H1 (cell line): Measurements from ENCODE around the gene ZNF488. TPM values are rescaled to one million over a fixed set of nuclear protein-coding genes. Genes with fewer than 3 reads are reported as not detected.

Experiments
- CTCF ChIA-PET: fragments of 300-600 bp; sonication (Branson Sonifier 250); formaldehyde crosslinking; loops from one replicate; lab custom pipeline; 2021; ENCODE audit not compliant: partially characterized antibody; lab: Charles Lee
- POLR2A ChIA-PET: fragments of 300-600 bp; sonication (Branson Sonifier 250); formaldehyde crosslinking; loops from one replicate; lab custom pipeline; 2021; ENCODE audit warnings: inconsistent platforms; ENCODE audit not compliant: partially characterized antibody; lab: Charles Lee
- DNase-seq, 2 experiments: peaks; one replicate each; pipeline versions ENCODE4 v3.0.0 to v3.0.0-alpha.2; 2010 to 2022; ENCODE audit warnings: low spot score in 2 of 2, low read depth in 1 of 2, mixed read lengths in 1 of 2
- FAIRE-seq: peaks from 2 replicates; lab custom pipeline; 2011; peaks lifted over from hg19 to GRCh38; lab: Jason Lieb, UNC
- H2AFZ ChIP-seq: 2 replicates; pipeline ENCODE4 v1.8.1; 2012; ENCODE audit warnings: low read length, inconsistent platforms
- H2AK5ac ChIP-seq: 2 replicates; pipeline ENCODE4 v1.6.1; 2013; ENCODE audit warnings: low read depth, low read length
- H2BK120ac ChIP-seq: replicated peaks from 2 replicates; pipeline ENCODE3; 2013; ENCODE audit warnings: low read depth, low read length, inconsistent platforms
- H2BK12ac ChIP-seq: 2 replicates; pipeline ENCODE4 v1.6.1; 2013; ENCODE audit warnings: low read depth, low read length
- H2BK15ac ChIP-seq: 2 replicates; pipeline ENCODE4 v1.6.1; 2013; ENCODE audit warnings: low read length
- H2BK20ac ChIP-seq: 2 replicates; pipeline ENCODE4 v1.6.1; 2013; ENCODE audit warnings: low read length
- H2BK5ac ChIP-seq: 2 replicates; pipeline ENCODE4 v1.6.1; 2013; ENCODE audit warnings: low read depth, low read length
- H3K14ac ChIP-seq: 2 replicates; pipeline ENCODE4 v1.6.1; 2013; ENCODE audit warnings: inconsistent platforms; ENCODE audit not compliant: insufficient read length
- H3K18ac ChIP-seq: 2 replicates; pipeline ENCODE4 v1.6.1; 2013; ENCODE audit warnings: low read length; ENCODE audit errors: extremely low read depth
- H3K23ac ChIP-seq: 2 replicates; pipeline ENCODE4 v1.6.1; 2013; ENCODE audit warnings: inconsistent platforms; ENCODE audit not compliant: insufficient read length
- H3K23me2 ChIP-seq: 2 replicates; pipeline ENCODE4 v1.6.1; 2013; ENCODE audit warnings: low read depth, low read length
- H3K27ac ChIP-seq: 2 replicates; pipeline ENCODE4 v1.6.1; 2011; ENCODE audit warnings: low read depth, low read length, inconsistent platforms
- H3K27me3 ChIP-seq, 4 experiments: replicated peaks in 1 of 4; 1 replicate in 1 of 4; 2 replicates in 3 of 4; pipeline versions ENCODE4 v1.6.1 to v1.8.1; 2011 to 2013; ENCODE audit warnings: low read length in 3 of 4, mild to moderate bottlenecking in 3 of 4, inconsistent platforms in 2 of 4, mixed read lengths in 2 of 4, moderate library complexity in 1 of 4; ENCODE audit not compliant: control insufficient read depth in 3 of 4, insufficient read depth in 3 of 4; ENCODE audit errors: extremely low read depth in 1 of 4
- H3K36me3 ChIP-seq, 4 experiments: 2 replicates each; pipeline versions ENCODE4 v1.6.1 to v1.8.1; 2011 to 2013; ENCODE audit warnings: mild to moderate bottlenecking in 4 of 4, low read length in 3 of 4, moderate library complexity in 2 of 4, control low read depth in 1 of 4, inconsistent platforms in 1 of 4; ENCODE audit not compliant: insufficient read depth in 4 of 4, control insufficient read depth in 2 of 4
- H3K4ac ChIP-seq: replicated peaks from 2 replicates; pipeline ENCODE3; 2013; ENCODE audit warnings: low read length, low read depth, mixed read lengths, inconsistent platforms; ENCODE audit not compliant: insufficient read length
- H3K4me1 ChIP-seq, 4 experiments: replicated peaks in 1 of 4; 1 replicate in 1 of 4; 2 replicates in 3 of 4; pipeline versions ENCODE4 v1.6.1 to v1.8.1; 2011 to 2013; ENCODE audit warnings: low read length in 3 of 4, inconsistent platforms in 2 of 4, mixed read lengths in 1 of 4; ENCODE audit not compliant: insufficient read depth in 4 of 4, control insufficient read depth in 3 of 4
- H3K4me2 ChIP-seq, 2 experiments: 2 replicates each; pipeline versions ENCODE4 v1.6.1 to v1.8.1; 2011 to 2013; ENCODE audit warnings: low read depth in 2 of 2, low read length in 2 of 2, control low read depth in 1 of 2, inconsistent platforms in 1 of 2, mild to moderate bottlenecking in 1 of 2; ENCODE audit not compliant: insufficient read depth in 1 of 2
- H3K4me3 ChIP-seq, 4 experiments: fragments of 200-600, 300-600 bp in 1 of 4; sonication (generic), shearing (Covaris generic), sonication (Bioruptor Twin) in 1 of 4; 2 replicates each; pipeline versions ENCODE4 v1.5.1 to v1.8.1; 2011 to 2016; ENCODE audit warnings: low read length in 4 of 4, low read depth in 3 of 4, control low read depth in 2 of 4, inconsistent platforms in 2 of 4, mild to moderate bottlenecking in 2 of 4, mixed read lengths in 1 of 4, moderate library complexity in 1 of 4; ENCODE audit not compliant: insufficient read depth in 2 of 4; ENCODE audit errors: extremely low read depth in 1 of 4
- H3K56ac ChIP-seq: replicated peaks from 2 replicates; pipeline ENCODE3; 2013; ENCODE audit warnings: low read depth, mild to moderate bottlenecking, mixed read lengths, low read length, inconsistent platforms; ENCODE audit not compliant: insufficient read length
- H3K79me1 ChIP-seq: 2 replicates; pipeline ENCODE4 v1.6.1; 2013; ENCODE audit warnings: low read depth, low read length, control low read depth
- H3K79me2 ChIP-seq, 2 experiments: 2 replicates each; pipeline versions ENCODE4 v1.6.1 to v1.8.1; 2012 to 2013; ENCODE audit warnings: low read length in 2 of 2, mild to moderate bottlenecking in 2 of 2, inconsistent platforms in 1 of 2; ENCODE audit not compliant: insufficient read depth in 2 of 2, control insufficient read depth in 1 of 2
- H3K9ac ChIP-seq, 4 experiments: replicated peaks in 1 of 4; 1 replicate in 1 of 4; 2 replicates in 3 of 4; pipeline versions ENCODE4 v1.6.1 to v1.8.1; 2011 to 2013; ENCODE audit warnings: low read depth in 3 of 4, low read length in 3 of 4, control low read depth in 2 of 4, mild to moderate bottlenecking in 2 of 4, moderate library complexity in 2 of 4, inconsistent platforms in 1 of 4; ENCODE audit errors: extremely low read depth in 1 of 4
- H3K9me3 ChIP-seq, 2 experiments: 2 replicates each; pipeline versions ENCODE4 v1.6.1 to v1.8.1; 2012 to 2013; ENCODE audit warnings: mild to moderate bottlenecking in 2 of 2, moderate library complexity in 2 of 2, control low read depth in 1 of 2, inconsistent platforms in 1 of 2, low read depth in 1 of 2, low read length in 1 of 2, mixed read lengths in 1 of 2; ENCODE audit not compliant: insufficient read depth in 2 of 2
- H4K20me1 ChIP-seq, 2 experiments: replicated peaks in 1 of 2; 2 replicates each; pipeline versions ENCODE3 to v1.8.1; 2011 to 2013; ENCODE audit warnings: inconsistent platforms in 2 of 2, low read length in 2 of 2, mild to moderate bottlenecking in 1 of 2; ENCODE audit not compliant: insufficient read depth in 2 of 2, control insufficient read depth in 1 of 2
- H4K5ac ChIP-seq: 2 replicates; pipeline ENCODE4 v1.6.1; 2013; ENCODE audit warnings: low read length, low read depth, mixed read lengths, inconsistent platforms; ENCODE audit not compliant: insufficient read length
- H4K8ac ChIP-seq: 2 replicates; pipeline ENCODE4 v1.8.0; 2013; ENCODE audit warnings: mild to moderate bottlenecking, moderate library complexity, low read length, inconsistent platforms; ENCODE audit not compliant: insufficient read depth; ENCODE audit errors: extremely low read depth
- H4K91ac ChIP-seq: replicated peaks from 2 replicates; pipeline ENCODE3; 2013; ENCODE audit warnings: low read length, mixed read lengths, inconsistent platforms; ENCODE audit not compliant: insufficient read length
- BCL11A ChIP-seq, 2 experiments: IDR thresholded peaks; one replicate each; pipeline ENCODE4 v1.6.1; 2011; ENCODE audit warnings: low read depth in 2 of 2, low read length in 2 of 2, mild to moderate bottlenecking in 2 of 2
- GABPA ChIP-seq: IDR thresholded peaks from 2 replicates; pipeline ENCODE4 v1.6.1; 2011; ENCODE audit warnings: mild to moderate bottlenecking, low read length, moderate library complexity, borderline replicate concordance; ENCODE audit not compliant: insufficient read depth
- WGBS, 2 experiments: shearing (Covaris generic) in 1 of 2; methylation state at CpG; one replicate each; pipeline versions ENCODE4 v1.1.6 to v1.1.7; 2013 to 2015; ENCODE audit warnings: low lambda C conversion rate in 2 of 2, mixed read lengths in 2 of 2, inconsistent platforms in 1 of 2, low coverage in 1 of 2, missing lambda C conversion rate in 1 of 2; ENCODE audit not compliant: insufficient replicate concordance in 2 of 2, insufficient coverage in 1 of 2, insufficient read length in 1 of 2; ENCODE audit errors: extremely low coverage in 1 of 2, missing lambda C conversion rate in 1 of 2; 5-methylcytosine and 5-hydroxymethylcytosine counted together
- polyA plus RNA-seq, 7 experiments: library from polyadenylated mRNA; depleted of rRNA in 3 of 7; stranded (reverse) in 5 of 7; unstranded in 2 of 7; fragments of >200 nt in 5 of 7; fragments of 200-250 nt in 2 of 7; gene quantifications; 1 replicate in 5 of 7; 2 replicates in 1 of 7; 4 replicates in 1 of 7; pipeline versions ENCODE4 v1.2.1 to v1.2.3, GENCODE V29; 2011 to 2013; ENCODE audit warnings: missing spikeins in 2 of 7, mixed read lengths in 2 of 7
- total RNA-seq: library from RNA; stranded (reverse); fragmentation: NEBNext Ultra II Directional; extraction: Animal tissue kit (Norgen Biotek cat#: 25700); gene quantifications from 2 replicates; pipeline ENCODE4 v1.2.1, GENCODE V29; 2021
- TF ChIP-seq, protein P1 (sequence below): IDR thresholded peaks from 2 replicates; pipeline ENCODE4 v1.6.1; 2012; ENCODE audit warnings: low read length, inconsistent platforms

Gene ZNF488
- total and polyA plus RNA-seq, 2 of the 8 experiments (the other 6 are each of a cell fraction or from before 2014, with no cell fraction given) = 7.9 to 11.4 TPM

DNA sequence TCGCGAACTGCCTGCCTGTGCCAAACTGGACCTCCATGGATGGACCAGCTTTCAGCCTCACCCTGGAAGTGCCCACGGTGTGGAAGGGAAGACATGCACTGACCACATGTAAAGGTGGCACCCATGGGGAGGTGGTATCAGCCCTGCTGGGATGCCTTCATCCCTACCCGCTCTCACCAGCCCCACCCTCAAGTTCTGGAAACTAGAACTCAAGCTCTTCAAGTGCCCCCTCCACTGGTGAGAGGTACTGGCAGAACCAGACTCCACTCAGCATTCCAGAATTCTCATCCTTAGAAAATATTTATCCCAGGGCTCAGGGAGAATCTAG is 5.9 kb downstream of the ZNF488 start:
- DNase-seq = no peak
- Histone ChIP-seq H3K9ac (no peak overlapping the region), H2BK20ac (no peak overlapping the region), H3K79me1 (no peaks in the 10 kb centered on the region; the same call in none of the 2 replicates), H3K4me1 (peaks cover 0 to 12% (median 5%) of the 10 kb centered on the region in 4 experiments; a peak in 5 of 7 replicates), H3K27ac (no peak overlapping the region), H3K23ac (no peak overlapping the region), H2AFZ (no peak overlapping the region), H2BK5ac (no peak overlapping the region; the same call in 1 of the 2 replicates), H3K18ac (no peak overlapping the region), H2AK5ac (no peak overlapping the region), H2BK120ac (no peak overlapping the region), H3K23me2 (no peaks in the 10 kb centered on the region; the same call in 1 of the 2 replicates), H3K4me3 (no peak overlapping the region), H4K91ac (no peak overlapping the region), H3K27me3 (no peaks in the 10 kb centered on the region), H4K20me1 (no peaks in the 10 kb centered on the region), H3K79me2 (no peaks in the 10 kb centered on the region), H3K14ac (no peak overlapping the region), H2BK15ac (no peak overlapping the region), H4K8ac (no peak overlapping the region), H2BK12ac (no peak overlapping the region; the same call in 1 of the 2 replicates), H3K9me3 (no peaks in the 10 kb centered on the region), H4K5ac (no peak overlapping the region), H3K56ac (no peak overlapping the region), H3K4ac (no peak overlapping the region), H3K4me2 (no peak overlapping the region), H3K36me3 (no peaks in the 10 kb centered on the region)
- TF ChIP-seq BCL11A (IDR thresholded peaks at IDR 0.05; ENCODE audit: low read depth in 2 of 2, low read length in 2 of 2) (no peak), GABPA (no peak)
- TF ChIP-seq, protein P1, sequence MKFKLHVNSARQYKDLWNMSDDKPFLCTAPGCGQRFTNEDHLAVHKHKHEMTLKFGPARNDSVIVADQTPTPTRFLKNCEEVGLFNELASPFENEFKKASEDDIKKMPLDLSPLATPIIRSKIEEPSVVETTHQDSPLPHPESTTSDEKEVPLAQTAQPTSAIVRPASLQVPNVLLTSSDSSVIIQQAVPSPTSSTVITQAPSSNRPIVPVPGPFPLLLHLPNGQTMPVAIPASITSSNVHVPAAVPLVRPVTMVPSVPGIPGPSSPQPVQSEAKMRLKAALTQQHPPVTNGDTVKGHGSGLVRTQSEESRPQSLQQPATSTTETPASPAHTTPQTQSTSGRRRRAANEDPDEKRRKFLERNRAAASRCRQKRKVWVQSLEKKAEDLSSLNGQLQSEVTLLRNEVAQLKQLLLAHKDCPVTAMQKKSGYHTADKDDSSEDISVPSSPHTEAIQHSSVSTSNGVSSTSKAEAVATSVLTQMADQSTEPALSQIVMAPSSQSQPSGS = no peak
- CTCF ChIA-PET = interaction anchor here (0.6 to 6.0 kb wide), 9 partner anchors 9 to 354 kb away, joined by 3 to 49 read pairs (median 5); no protein-coding TSS in a partner anchor
- FAIRE-seq = no peak
- WGBS, 2 experiments = 78% methylated on average over 4 of the region's 4 CpGs; no CpG with 5 or more reads in 1 of the 2 experiments
- POLR2A ChIA-PET = no interaction called here
